ENCODE measurements around the gene PLEKHG4B.

DNA sequence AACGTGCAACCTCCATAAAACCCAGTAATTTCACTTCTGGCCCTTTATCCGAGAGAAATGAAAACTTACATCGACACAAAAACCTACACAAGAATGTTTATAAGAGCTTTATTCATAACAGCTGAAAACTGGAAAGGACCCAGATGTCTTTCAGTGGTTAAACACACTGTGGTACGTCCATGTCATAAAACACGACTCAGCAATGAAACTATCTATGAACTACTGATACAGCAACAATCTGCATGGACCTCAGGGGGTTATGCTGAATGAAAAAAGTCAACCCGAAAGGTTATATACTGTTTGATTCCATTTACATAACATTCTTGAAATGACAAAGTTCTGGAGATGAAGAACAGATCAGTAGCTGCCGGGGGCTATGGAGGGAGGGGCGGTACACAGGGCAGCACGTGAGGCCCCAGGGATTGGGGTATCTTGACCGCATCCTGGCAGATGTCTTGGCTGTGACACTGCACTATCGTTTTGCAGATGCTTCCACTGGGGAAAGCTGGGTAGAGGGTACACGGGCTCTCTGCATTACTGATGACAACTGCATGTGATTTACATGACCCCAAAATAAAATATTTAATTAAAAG lies 121.9 kb downstream of the PLEKHG4B start:
- no peak for TF ChIP-seq POLR2A (IDR thresholded peaks at IDR 0.05; ENCODE audit: low read depth, low read length)
- no peak for TF ChIP-seq POLR2AphosphoS5 (IDR thresholded peaks at IDR 0.05; ENCODE audit: low read depth, low read length)
- TF ChIP-seq TAF1 (IDR thresholded peaks at IDR 0.05; ENCODE audit: low read depth, low read length) = no peak
